ENCODE data around the gene NSUN5. TPM values are rescaled to one million over a fixed set of nuclear protein-coding genes. Genes with fewer than 3 reads are reported as not detected.

Gene NSUN5
- total and polyA plus RNA-seq, 9 of the 15 experiments (the other 6 are each of a cell fraction or from before 2014, with no cell fraction given) = 4.7 to 115 (median 43.0) TPM

GRCh38 chr7:73308074-73308664, 457 bp downstream of the NSUN5 start:
- in situ Hi-C loops (cut with MboI) = no loop called here
- ChIA-PET POLR2A (interaction anchor here (0.5 to 1.0 kb wide), 5 partner anchors 9 to 1040 kb away, joined by 3 read pairs; no protein-coding TSS in a partner anchor), CTCF (ENCODE audit: low intra/inter-chr PET ratio) (interaction anchor here (0.5 kb wide), 1 partner anchor 28 kb away, joined by 3 read pairs; no protein-coding TSS in a partner anchor)
- H3K36me3 ChIP-seq (ENCODE audit: control insufficient read depth, insufficient read depth, low read length) = peaks cover 41% of the 10 kb centered on the region; the same call in 2 of the 3 replicates
- no peaks in the 10 kb centered on the region for H3K9me3 ChIP-seq (replicated peaks; ENCODE audit: control insufficient read depth, insufficient read depth, low read depth, low read length)
- intact Hi-C loops (cut with micrococcal nuclease) = no loop called here
- DNase-seq (ENCODE audit: extremely low read depth in 1 of 4, low spot score in 3 of 4) (peak in 1 of 4 experiments; percentile 39), ATAC-seq (peak; percentile 78), FAIRE-seq (no peak)
- WGBS (ENCODE audit: insufficient coverage, low coverage, missing lambda C conversion rate) = 4% methylated on average over 25 of the region's 43 CpGs
- H2AFZ ChIP-seq (ENCODE audit: low read depth, low read length) = peak overlapping the region; percentile 82
- H3K27me3 ChIP-seq (ENCODE audit: control insufficient read depth in 2 of 2, insufficient read depth in 2 of 2, low read length in 2 of 2) = no peaks in the 10 kb centered on the region
- peaks cover 26% of the 10 kb centered on the region for H3K79me2 ChIP-seq (ENCODE audit: control insufficient read depth, insufficient read depth, low read length)
- peaks cover 4 to 21% of the 10 kb centered on the region in 2 experiments; a peak in 4 of 5 replicates for H3K4me1 ChIP-seq (replicated peaks in 1 of 2; ENCODE audit: control insufficient read depth in 2 of 2, insufficient read depth in 2 of 2, low read length in 2 of 2)
- peak overlapping the region; percentile 94 for H3K4me2 ChIP-seq (ENCODE audit: insufficient read depth, low read length)
- no peaks in the 10 kb centered on the region for H4K20me1 ChIP-seq (replicated peaks; ENCODE audit: control insufficient read depth, insufficient read depth, low read length)
- BruUV-seq (replicated peaks) = no TSS peak
- peak overlapping the region; percentile 88 for H3K4me3 ChIP-seq
- peak overlapping the region; percentile 47 for H3K27ac ChIP-seq (ENCODE audit: extremely low read depth, low read depth, low read length)
- H3K9ac ChIP-seq (ENCODE audit: insufficient read depth in 1 of 2, low read depth in 2 of 2, low read length in 2 of 2) = peak overlapping the region; percentile 80 to 99
- H3K9me1 ChIP-seq (ENCODE audit: control insufficient read depth, insufficient read depth, low read length) = no peaks in the 10 kb centered on the region
- no peak for TF ChIP-seq STAT5A (IDR thresholded peaks at IDR 0.05; ENCODE audit: borderline replicate concordance, low read length)
- peak; percentile 15 for TF ChIP-seq RBBP5 (IDR thresholded peaks at IDR 0.05; ENCODE audit: borderline replicate concordance, insufficient read depth, low read length, poor library complexity, severe bottlenecking)
- TF ChIP-seq SAP30 (IDR thresholded peaks at IDR 0.05; ENCODE audit: borderline replicate concordance, insufficient read depth, low read depth, low read length, poor library complexity, severe bottlenecking) = no peak
- TF ChIP-seq ZNF431 (CRISPR knock-in tag; IDR thresholded peaks at IDR 0.05) = no peak
- TF ChIP-seq, protein P1, sequence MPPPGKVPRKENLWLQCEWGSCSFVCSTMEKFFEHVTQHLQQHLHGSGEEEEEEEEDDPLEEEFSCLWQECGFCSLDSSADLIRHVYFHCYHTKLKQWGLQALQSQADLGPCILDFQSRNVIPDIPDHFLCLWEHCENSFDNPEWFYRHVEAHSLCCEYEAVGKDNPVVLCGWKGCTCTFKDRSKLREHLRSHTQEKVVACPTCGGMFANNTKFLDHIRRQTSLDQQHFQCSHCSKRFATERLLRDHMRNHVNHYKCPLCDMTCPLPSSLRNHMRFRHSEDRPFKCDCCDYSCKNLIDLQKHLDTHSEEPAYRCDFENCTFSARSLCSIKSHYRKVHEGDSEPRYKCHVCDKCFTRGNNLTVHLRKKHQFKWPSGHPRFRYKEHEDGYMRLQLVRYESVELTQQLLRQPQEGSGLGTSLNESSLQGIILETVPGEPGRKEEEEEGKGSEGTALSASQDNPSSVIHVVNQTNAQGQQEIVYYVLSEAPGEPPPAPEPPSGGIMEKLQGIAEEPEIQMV (tag; conservative IDR thresholded peaks at IDR 0.05; ENCODE audit: low read depth) = no peak
- TF ChIP-seq, protein P2, sequence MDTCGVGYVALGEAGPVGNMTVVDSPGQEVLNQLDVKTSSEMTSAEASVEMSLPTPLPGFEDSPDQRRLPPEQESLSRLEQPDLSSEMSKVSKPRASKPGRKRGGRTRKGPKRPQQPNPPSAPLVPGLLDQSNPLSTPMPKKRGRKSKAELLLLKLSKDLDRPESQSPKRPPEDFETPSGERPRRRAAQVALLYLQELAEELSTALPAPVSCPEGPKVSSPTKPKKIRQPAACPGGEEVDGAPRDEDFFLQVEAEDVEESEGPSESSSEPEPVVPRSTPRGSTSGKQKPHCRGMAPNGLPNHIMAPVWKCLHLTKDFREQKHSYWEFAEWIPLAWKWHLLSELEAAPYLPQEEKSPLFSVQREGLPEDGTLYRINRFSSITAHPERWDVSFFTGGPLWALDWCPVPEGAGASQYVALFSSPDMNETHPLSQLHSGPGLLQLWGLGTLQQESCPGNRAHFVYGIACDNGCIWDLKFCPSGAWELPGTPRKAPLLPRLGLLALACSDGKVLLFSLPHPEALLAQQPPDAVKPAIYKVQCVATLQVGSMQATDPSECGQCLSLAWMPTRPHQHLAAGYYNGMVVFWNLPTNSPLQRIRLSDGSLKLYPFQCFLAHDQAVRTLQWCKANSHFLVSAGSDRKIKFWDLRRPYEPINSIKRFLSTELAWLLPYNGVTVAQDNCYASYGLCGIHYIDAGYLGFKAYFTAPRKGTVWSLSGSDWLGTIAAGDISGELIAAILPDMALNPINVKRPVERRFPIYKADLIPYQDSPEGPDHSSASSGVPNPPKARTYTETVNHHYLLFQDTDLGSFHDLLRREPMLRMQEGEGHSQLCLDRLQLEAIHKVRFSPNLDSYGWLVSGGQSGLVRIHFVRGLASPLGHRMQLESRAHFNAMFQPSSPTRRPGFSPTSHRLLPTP (IDR thresholded peaks at IDR 0.05; ENCODE audit: borderline replicate concordance, extremely low read depth, insufficient read length) = no peak
- TF ChIP-seq FOXM1 (IDR thresholded peaks at IDR 0.05; ENCODE audit: low read depth) = no peak
- TF ChIP-seq FOXM1 (CRISPR knock-in tag; IDR thresholded peaks at IDR 0.05; ENCODE audit: low read depth) = 0 out of 2 replicates have a peak, but pooled peaks have one; percentile 3
- TF ChIP-seq CREB5 (CRISPR knock-in tag; IDR thresholded peaks at IDR 0.05) = no peak
- no peak for TF ChIP-seq HDGF (IDR thresholded peaks at IDR 0.05)
- no peak for TF ChIP-seq CBX2 (IDR thresholded peaks at IDR 0.05; ENCODE audit: insufficient read depth, low read length, poor library complexity, severe bottlenecking)
- TF ChIP-seq DDX20 (tag; IDR thresholded peaks at IDR 0.05; ENCODE audit: low read depth) = no peak
- TF ChIP-seq COPS2 (conservative IDR thresholded peaks at IDR 0.05) = no peak
- TF ChIP-seq TRIM24 (IDR thresholded peaks at IDR 0.05) = no peak

All from K562 (cell line).